Keratinocyte (primary cell): ENCODE measurements around the gene FOXA2. TPM values are rescaled to one million over a fixed set of nuclear protein-coding genes. Genes with fewer than 3 reads are reported as not detected.

Experiments used
- DNase-seq: peaks from one replicate; pipeline ENCODE4 v3.0.0-alpha.2; 2011; ENCODE audit warnings: low read depth, missing footprints, low spot score
- FAIRE-seq: peaks from 2 replicates; lab custom pipeline; 2011; peaks lifted over from hg19 to GRCh38; lab: Jason Lieb, UNC
- H2AFZ ChIP-seq: 2 replicates; pipeline ENCODE4 v1.6.0; 2012; ENCODE audit warnings: low read length, control low read depth, inconsistent platforms; ENCODE audit not compliant: control insufficient read depth
- H3K27ac ChIP-seq: 2 replicates; pipeline ENCODE4 v1.5.1; 2011; ENCODE audit warnings: low read length; ENCODE audit not compliant: control insufficient read depth, insufficient read depth
- H3K27me3 ChIP-seq: 3 replicates; pipeline ENCODE4 v1.6.0; 2011; ENCODE audit warnings: low read length; ENCODE audit not compliant: control insufficient read depth, insufficient read depth; ENCODE audit errors: extremely low read depth
- H3K36me3 ChIP-seq, 2 experiments: 2 replicates in 1 of 2; 3 replicates in 1 of 2; pipeline ENCODE4 v1.5.1; 2011; ENCODE audit warnings: low read length in 2 of 2, mild to moderate bottlenecking in 1 of 2; ENCODE audit not compliant: control insufficient read depth in 2 of 2, insufficient read depth in 2 of 2; ENCODE audit errors: extremely low read depth in 1 of 2
- H3K4me1 ChIP-seq: 3 replicates; pipeline ENCODE4 v1.5.1; 2011; ENCODE audit warnings: low read length; ENCODE audit not compliant: control insufficient read depth, insufficient read depth; ENCODE audit errors: extremely low read depth
- H3K4me2 ChIP-seq: 3 replicates; pipeline ENCODE4 v1.6.0; 2011; ENCODE audit warnings: low read depth, low read length; ENCODE audit not compliant: control insufficient read depth, insufficient read depth; ENCODE audit errors: extremely low read depth
- H3K4me3 ChIP-seq, 3 experiments: fragments of 200-600 bp in 1 of 3; sonication (generic) in 1 of 3; 2 replicates in 2 of 3; 3 replicates in 1 of 3; pipeline ENCODE4 v1.5.1; 2011 to 2016; ENCODE audit warnings: low read length in 3 of 3, mild to moderate bottlenecking in 3 of 3, control low read depth in 2 of 3, inconsistent platforms in 1 of 3, low read depth in 1 of 3, mixed read lengths in 1 of 3, mixed run types in 1 of 3, moderate library complexity in 1 of 3; ENCODE audit not compliant: control insufficient read depth in 2 of 3, insufficient read depth in 2 of 3; ENCODE audit errors: extremely low read depth in 1 of 3
- H3K79me2 ChIP-seq: 2 replicates; pipeline ENCODE4 v1.6.0; 2012; ENCODE audit warnings: low read length; ENCODE audit not compliant: control insufficient read depth, insufficient read depth
- H3K9ac ChIP-seq: 3 replicates; pipeline ENCODE4 v1.6.0; 2011; ENCODE audit warnings: low read length; ENCODE audit not compliant: control insufficient read depth, insufficient read depth; ENCODE audit errors: extremely low read depth
- H3K9me1 ChIP-seq: 3 replicates; pipeline ENCODE4 v1.6.0; 2011; ENCODE audit warnings: low read length; ENCODE audit not compliant: control insufficient read depth, insufficient read depth; ENCODE audit errors: extremely low read depth
- H3K9me3 ChIP-seq: 2 replicates; pipeline ENCODE4 v1.5.1; 2012; ENCODE audit warnings: low read depth, low read length; ENCODE audit not compliant: control insufficient read depth
- H4K20me1 ChIP-seq: 3 replicates; pipeline ENCODE4 v1.6.0; 2011; ENCODE audit warnings: low read length; ENCODE audit not compliant: control insufficient read depth, insufficient read depth; ENCODE audit errors: extremely low read depth
- EZH2 ChIP-seq: IDR thresholded peaks from one replicate; pipeline ENCODE4 v1.6.1; 2012; ENCODE audit warnings: inconsistent platforms, mild to moderate bottlenecking, low read length, moderate library complexity
- dilution Hi-C: fragments of 300-500 bp; cut with MboI; formaldehyde crosslinking; loops from one replicate; pipeline ENCODE4 v1.7.0; 2020; ENCODE audit warnings: low sequenced_read_pairs; ENCODE audit not compliant: extremely low pct_ligation_motif_present
- polyA plus RNA-seq, 5 experiments: library from polyadenylated mRNA; depleted of rRNA in 3 of 5; stranded (reverse) in 3 of 5; stranded (forward) in 1 of 5; unstranded in 1 of 5; fragments of >200 nt; gene quantifications; 1 replicate in 1 of 5; 2 replicates in 3 of 5; 3 replicates in 1 of 5; pipeline versions ENCODE4 v1.2.1 to v1.2.3, GENCODE V29; 2011 to 2012; ENCODE audit warnings: missing spikeins in 2 of 5, low read depth in 1 of 5, low replicate concordance in 1 of 5
- TF ChIP-seq, protein P1 (sequence below), 3 experiments: IDR thresholded peaks in 1 of 3; conservative IDR thresholded peaks in 1 of 3; optimal IDR thresholded peaks in 1 of 3; 2 replicates in 2 of 3; 3 replicates in 1 of 3; pipeline versions ENCODE3 to v1.5.1; 2011; ENCODE audit warnings: low read length in 3 of 3, mild to moderate bottlenecking in 3 of 3, moderate library complexity in 2 of 3, control low read depth in 1 of 3, inconsistent platforms in 1 of 3; ENCODE audit not compliant: insufficient read depth in 2 of 3; ENCODE audit errors: extremely low read depth in 1 of 3

Gene FOXA2
- polyA plus RNA-seq, 1 donor (not counting 4 experiments of a cell fraction or from before 2014, with no cell fraction given) = 0.16 TPM

DNA sequence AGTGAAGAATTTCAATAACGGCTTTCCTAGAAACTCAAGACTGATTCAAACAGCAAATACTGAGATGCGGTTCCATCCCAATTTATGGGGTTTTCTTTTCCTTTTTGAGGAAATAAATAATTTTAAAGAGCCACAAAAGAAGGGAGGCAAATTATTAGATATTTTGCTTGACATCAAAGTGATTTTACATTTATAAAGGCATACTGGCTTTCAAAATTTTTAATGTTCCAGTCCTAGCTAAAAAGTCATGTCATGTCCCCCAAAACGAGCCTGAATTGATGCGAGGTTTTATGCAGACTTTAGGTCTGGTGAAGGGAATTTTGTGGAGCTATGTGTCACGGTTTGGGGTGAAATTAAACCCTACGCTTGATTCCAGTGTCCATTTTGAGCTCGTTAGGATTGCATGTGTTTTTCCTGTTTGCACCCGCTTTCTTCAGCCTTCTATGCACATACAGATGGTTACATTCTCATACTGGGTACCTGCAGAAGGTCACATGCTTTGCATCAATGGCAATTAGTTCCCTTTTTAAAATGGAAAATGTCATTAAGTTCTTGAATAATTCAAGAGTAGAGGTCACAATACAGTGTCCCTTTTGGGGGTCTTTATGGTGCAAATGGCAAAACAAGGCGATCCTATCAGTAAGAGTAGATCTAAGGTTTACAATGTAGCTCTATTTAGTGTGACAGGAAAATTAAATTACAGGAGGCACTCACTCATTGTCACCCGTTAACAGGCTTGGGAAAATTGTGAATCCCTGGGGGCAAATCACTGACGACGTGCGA, 17.3 kb downstream of the FOXA2 start:
- Histone ChIP-seq H3K4me1 (no peaks in the 10 kb centered on the region), H3K27me3 (peaks cover 91% of the 10 kb centered on the region), H3K9ac (no peak overlapping the region), H3K79me2 (no peaks in the 10 kb centered on the region), H3K4me3 (no peak overlapping the region), H3K4me2 (no peak overlapping the region), H3K27ac (no peak overlapping the region), H2AFZ (no peak overlapping the region), H3K9me3 (no peaks in the 10 kb centered on the region), H4K20me1 (no peaks in the 10 kb centered on the region), H3K9me1 (no peaks in the 10 kb centered on the region), H3K36me3 (no peaks in the 10 kb centered on the region)
- no peak for FAIRE-seq
- no peak for DNase-seq
- TF ChIP-seq, protein P1, sequence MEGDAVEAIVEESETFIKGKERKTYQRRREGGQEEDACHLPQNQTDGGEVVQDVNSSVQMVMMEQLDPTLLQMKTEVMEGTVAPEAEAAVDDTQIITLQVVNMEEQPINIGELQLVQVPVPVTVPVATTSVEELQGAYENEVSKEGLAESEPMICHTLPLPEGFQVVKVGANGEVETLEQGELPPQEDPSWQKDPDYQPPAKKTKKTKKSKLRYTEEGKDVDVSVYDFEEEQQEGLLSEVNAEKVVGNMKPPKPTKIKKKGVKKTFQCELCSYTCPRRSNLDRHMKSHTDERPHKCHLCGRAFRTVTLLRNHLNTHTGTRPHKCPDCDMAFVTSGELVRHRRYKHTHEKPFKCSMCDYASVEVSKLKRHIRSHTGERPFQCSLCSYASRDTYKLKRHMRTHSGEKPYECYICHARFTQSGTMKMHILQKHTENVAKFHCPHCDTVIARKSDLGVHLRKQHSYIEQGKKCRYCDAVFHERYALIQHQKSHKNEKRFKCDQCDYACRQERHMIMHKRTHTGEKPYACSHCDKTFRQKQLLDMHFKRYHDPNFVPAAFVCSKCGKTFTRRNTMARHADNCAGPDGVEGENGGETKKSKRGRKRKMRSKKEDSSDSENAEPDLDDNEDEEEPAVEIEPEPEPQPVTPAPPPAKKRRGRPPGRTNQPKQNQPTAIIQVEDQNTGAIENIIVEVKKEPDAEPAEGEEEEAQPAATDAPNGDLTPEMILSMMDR (optimal IDR thresholded peaks at IDR 0.05 in 1 of 3, IDR thresholded peaks at IDR 0.05 in 1 of 3, conservative IDR thresholded peaks at IDR 0.05 in 1 of 3; ENCODE audit: extremely low read depth in 1 of 3, insufficient read depth in 2 of 3, low read length in 3 of 3) = no peak
- no peak for TF ChIP-seq EZH2
- dilution Hi-C loops = no loop called here

DNA sequence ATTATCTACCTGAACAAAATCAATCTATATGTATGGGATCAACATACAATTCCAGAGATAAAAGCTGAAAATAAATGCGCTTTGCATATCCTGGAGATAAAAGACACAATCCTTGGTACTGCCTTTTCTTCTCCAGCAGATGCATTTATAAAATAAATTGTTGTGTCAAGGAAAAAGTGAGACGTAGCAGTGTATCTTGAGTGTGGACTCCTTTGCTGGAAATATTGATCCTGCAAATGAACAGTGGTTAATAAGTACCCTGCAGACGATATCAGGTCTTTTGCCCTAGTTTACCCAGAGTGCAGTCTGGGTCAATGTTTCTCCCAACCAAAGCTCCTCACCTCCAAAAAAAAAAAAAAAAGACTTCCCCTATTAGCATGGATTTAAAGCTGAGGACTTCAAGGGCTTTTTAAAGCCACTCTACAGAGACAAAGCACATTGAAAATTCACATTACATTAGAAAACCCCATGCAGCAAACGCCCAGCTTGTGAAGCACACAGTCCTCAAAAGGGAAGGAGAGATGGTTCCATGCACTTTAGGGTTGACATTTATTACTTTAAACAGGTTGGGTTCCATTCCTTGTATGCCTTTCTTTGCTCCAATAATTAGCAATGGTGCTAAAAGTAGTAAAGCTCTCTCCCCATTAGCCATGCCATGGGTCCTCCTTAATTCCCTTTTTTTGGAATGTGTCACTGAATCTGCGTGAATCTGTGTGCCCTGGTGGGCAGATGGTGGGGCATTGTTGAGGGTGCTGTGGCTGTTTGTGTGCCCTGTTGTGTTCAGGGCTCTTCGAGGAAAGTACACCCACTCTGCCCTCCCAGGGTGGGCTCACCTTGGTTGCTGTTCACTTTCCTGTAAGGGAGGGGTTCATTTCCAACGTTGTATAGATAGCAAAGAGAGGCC, 21.1 kb downstream of the FOXA2 start:
- H4K20me1 ChIP-seq = no peaks in the 10 kb centered on the region
- H3K9me3 ChIP-seq = no peaks in the 10 kb centered on the region
- no peaks in the 10 kb centered on the region for H3K36me3 ChIP-seq
- DNase-seq (no peak), FAIRE-seq (no peak)
- no peaks in the 10 kb centered on the region for H3K9me1 ChIP-seq
- no peak overlapping the region for H3K4me2 ChIP-seq
- no peaks in the 10 kb centered on the region for H3K79me2 ChIP-seq
- no peak for TF ChIP-seq EZH2
- TF ChIP-seq, protein P1 (optimal IDR thresholded peaks at IDR 0.05 in 1 of 3, IDR thresholded peaks at IDR 0.05 in 1 of 3, conservative IDR thresholded peaks at IDR 0.05 in 1 of 3; ENCODE audit: extremely low read depth in 1 of 3, insufficient read depth in 2 of 3, low read length in 3 of 3) = no peak
- dilution Hi-C loops = no loop called here
- peaks cover 92% of the 10 kb centered on the region for H3K27me3 ChIP-seq
- no peak overlapping the region for H2AFZ ChIP-seq
- no peak overlapping the region for H3K4me3 ChIP-seq
- no peaks in the 10 kb centered on the region for H3K4me1 ChIP-seq
- H3K27ac ChIP-seq = no peak overlapping the region
- H3K9ac ChIP-seq = no peak overlapping the region
